Kidney (tissue), 14 donors: ENCODE results near the gene UNC45A. TPM values are rescaled to one million over a fixed set of nuclear protein-coding genes. Genes with fewer than 3 reads are reported as not detected.

Experiments
- DNase-seq, 5 donors: peaks; one replicate each; pipeline ENCODE4 v3.0.0-alpha.2; 2013 to 2020
- FAIRE-seq: peaks from 2 replicates; lab custom pipeline; 2012; peaks lifted over from hg19 to GRCh38; lab: Jason Lieb, UNC
- H3K27ac ChIP-seq, 2 donors: one replicate each; pipeline ENCODE4 v1.7.0; 2013; ENCODE audit warnings: low read depth in 2 of 2, low read length in 2 of 2, inconsistent platforms in 1 of 2
- H3K27me3 ChIP-seq: one replicate; pipeline ENCODE4 v1.7.1; 2013; ENCODE audit warnings: low read length, inconsistent platforms; ENCODE audit not compliant: control insufficient read depth, insufficient read depth
- H3K36me3 ChIP-seq, 3 donors: one replicate each; pipeline versions ENCODE4 v1.7.0 to v1.7.1; 2013; ENCODE audit warnings: low read length in 3 of 3, control low read depth in 1 of 3, inconsistent platforms in 1 of 3; ENCODE audit not compliant: insufficient read depth in 3 of 3, control insufficient read depth in 2 of 3
- H3K4me1 ChIP-seq, 3 donors: one replicate each; pipeline versions ENCODE4 v1.7.0 to v1.7.1; 2013; ENCODE audit warnings: low read length in 3 of 3, inconsistent platforms in 1 of 3, low read depth in 1 of 3; ENCODE audit not compliant: control insufficient read depth in 2 of 3, insufficient read depth in 2 of 3
- H3K4me3 ChIP-seq, 3 donors: one replicate each; pipeline versions ENCODE4 v1.7.0 to v1.8.1; 2013; ENCODE audit warnings: low read length in 3 of 3, control low read depth in 1 of 3, inconsistent platforms in 1 of 3
- H3K9ac ChIP-seq, 3 donors: one replicate each; pipeline versions ENCODE4 v1.7.0 to v1.7.1; 2013; ENCODE audit warnings: low read length in 3 of 3, control low read depth in 1 of 3, inconsistent platforms in 1 of 3
- H3K9me3 ChIP-seq, 3 donors: one replicate each; pipeline versions ENCODE4 v1.7.0 to v1.7.1; 2013; ENCODE audit warnings: low read length in 3 of 3, control low read depth in 1 of 3, inconsistent platforms in 1 of 3; ENCODE audit not compliant: control insufficient read depth in 2 of 3, insufficient read depth in 1 of 3
- CTCF ChIP-seq: IDR thresholded peaks from 3 replicates; pipeline ENCODE4 v1.5.1; 2012; ENCODE audit warnings: mild to moderate bottlenecking, moderate library complexity, borderline replicate concordance; ENCODE audit not compliant: insufficient read depth; ENCODE audit errors: extremely low read depth
- intact Hi-C: fragments of 100-400 bp; cut with DNase I; formaldehyde crosslinking; loops from one replicate; pipeline ENCODE4 v1.11.1; 2022
- polyA plus RNA-seq: library from polyadenylated mRNA; stranded (reverse); fragments of 350-450 nt; fragmentation: Illumina TruSeq; extraction: RNeasy Lipid Tissue Mini Kit (QIAGEN cat#74804); gene quantifications from one replicate; pipeline ENCODE4 v1.2.3, GENCODE V29; 2014; ENCODE audit warnings: low read depth, low replicate concordance; ENCODE audit not compliant: insufficient read depth
- total RNA-seq: library from RNA; stranded (reverse); fragmentation: NEBNext Ultra II Directional; extraction: Animal tissue kit (Norgen Biotek cat#: 25700); gene quantifications from one replicate; pipeline ENCODE4 v1.2.1, GENCODE V29; 2021
- donor health status: control.
- donor health status: control.
- donor health status: control.
- donor health status: control.
- donor health status: control.
- donor health status: DM: yes; HTN: yes; CAD: no.
- donor health status: Normal renal cell carcinoma (clear cell type).

Gene UNC45A
- total and polyA plus RNA-seq, 2 donors from 2014 or later, result 48.9 to 62.8 TPM

- Histone ChIP-seq H3K27ac (no peak overlapping the region), H3K9ac (no peak overlapping the region), H3K36me3 (peaks cover 0 to 35% (median 30%) of the 10 kb centered on the region in 3 donors), H3K9me3 (no peaks in the 10 kb centered on the region), H3K27me3 (no peaks in the 10 kb centered on the region), H3K4me3 (no peak overlapping the region), H3K4me1 (peaks cover 0 to 13% (median 13%) of the 10 kb centered on the region in 3 donors)
- no peak for TF ChIP-seq CTCF
- FAIRE-seq (no peak), DNase-seq (peak in 1 of 5 donors; percentile 12)
- intact Hi-C loops, result no loop called here
These were observed 30.3 kb upstream of the UNC45A start for GRCh38 chr15:90904746-90905145.

GRCh38 chr15:90905306-90906180, 29.5 kb upstream of the UNC45A start:
- no peak for FAIRE-seq
- Histone ChIP-seq H3K4me3 (no peak overlapping the region), H3K9me3 (no peaks in the 10 kb centered on the region), H3K4me1 (peaks cover 0 to 13% (median 13%) of the 10 kb centered on the region in 3 donors), H3K36me3 (peaks cover 0 to 42% (median 37%) of the 10 kb centered on the region in 3 donors), H3K27ac (no peak overlapping the region), H3K9ac (no peak overlapping the region), H3K27me3 (no peaks in the 10 kb centered on the region)
- DNase-seq, result peak in 1 of 5 donors; percentile 67
- intact Hi-C loops, result no loop called here
- TF ChIP-seq CTCF, result no peak

- DNase-seq, result peak in 1 of 5 donors; percentile 61
- intact Hi-C loops, result no loop called here
- Histone ChIP-seq H3K9ac (no peak overlapping the region), H3K4me1 (peaks cover 0 to 13% (median 13%) of the 10 kb centered on the region in 3 donors), H3K4me3 (no peak overlapping the region), H3K36me3 (peaks cover 0 to 50% (median 44%) of the 10 kb centered on the region in 3 donors), H3K27ac (no peak overlapping the region), H3K9me3 (no peaks in the 10 kb centered on the region), H3K27me3 (no peaks in the 10 kb centered on the region)
- no peak for TF ChIP-seq CTCF
- no peak for FAIRE-seq
These were observed 28.8 kb upstream of the UNC45A start for GRCh38 chr15:90906181-90906849.
